ENCODE results near the gene PARD3.

Gene PARD3

DNA sequence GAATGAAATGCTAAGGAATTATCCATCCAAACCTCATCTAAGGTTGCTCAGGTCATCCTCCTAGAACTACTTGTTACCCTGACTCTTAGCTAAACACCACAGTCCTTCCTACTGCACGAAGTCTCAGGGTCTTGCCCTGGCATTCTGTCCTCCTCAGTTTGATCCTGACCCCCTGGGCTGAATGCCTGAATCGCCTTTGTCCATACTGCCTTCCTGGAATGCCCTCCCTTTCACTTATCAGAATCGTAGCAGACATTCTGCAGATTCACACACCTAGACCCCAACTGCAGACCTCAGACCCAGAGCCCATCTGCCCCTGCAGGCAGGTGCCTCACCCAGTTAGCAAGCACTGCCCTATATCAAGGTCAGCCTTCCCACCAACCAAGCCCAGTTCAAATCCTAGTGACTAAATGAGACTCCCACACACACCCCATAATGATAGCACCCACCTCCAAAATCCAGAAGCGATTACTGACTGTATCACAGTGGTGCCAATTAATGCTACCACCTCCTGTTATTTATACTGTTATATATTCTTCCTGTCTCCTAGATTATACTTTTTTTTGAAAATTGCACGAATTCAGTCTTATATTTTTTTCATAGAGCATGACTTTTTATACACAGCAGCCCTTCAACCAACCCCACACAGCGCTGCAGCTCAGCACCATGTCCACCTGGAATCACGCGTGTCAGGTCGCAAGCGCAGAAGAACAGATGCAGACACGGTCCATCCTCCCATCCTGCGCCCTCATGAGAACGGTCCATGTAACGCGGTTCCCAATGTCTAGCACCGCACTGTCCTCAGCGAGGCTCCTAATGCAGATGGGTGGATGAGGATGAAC lies 3.7 kb downstream of the PARD3 start:
- in situ Hi-C loops (cut with HindIII; ENCODE audit: low sequenced_read_pairs): no loop called here
- no peak for DNase-seq (ENCODE audit: low read depth, low spot score)
- no peak for TF ChIP-seq CTCF (IDR thresholded peaks at IDR 0.05; ENCODE audit: low read depth, low read length)
- H3K4me3 ChIP-seq (ENCODE audit: low read depth, low read length): no peak overlapping the region

DNA sequence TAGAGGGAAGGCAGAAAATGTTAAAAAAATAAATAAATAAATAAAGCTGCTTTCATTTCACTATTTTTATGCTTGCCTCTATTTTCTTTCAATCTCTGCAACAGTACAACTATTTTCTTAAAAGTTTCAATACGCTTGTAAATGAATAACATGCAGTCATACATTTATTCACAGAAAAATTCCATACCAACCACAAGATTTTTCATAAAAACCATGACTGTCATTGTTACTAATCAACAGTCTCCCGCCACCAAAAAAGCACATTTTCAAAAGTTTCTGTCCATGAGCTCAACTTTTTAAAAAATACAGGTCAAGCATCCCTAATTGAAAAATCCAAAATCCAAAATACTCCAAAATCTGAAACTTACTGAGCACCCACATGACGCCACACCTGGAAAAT lies 5.3 kb downstream of the PARD3 start:
- no peak overlapping the region for H3K4me3 ChIP-seq (ENCODE audit: low read depth, low read length)
- in situ Hi-C loops (cut with HindIII; ENCODE audit: low sequenced_read_pairs): no loop called here
- DNase-seq (ENCODE audit: low read depth, low spot score): no peak
- no peak for TF ChIP-seq CTCF (IDR thresholded peaks at IDR 0.05; ENCODE audit: low read depth, low read length)

DNA sequence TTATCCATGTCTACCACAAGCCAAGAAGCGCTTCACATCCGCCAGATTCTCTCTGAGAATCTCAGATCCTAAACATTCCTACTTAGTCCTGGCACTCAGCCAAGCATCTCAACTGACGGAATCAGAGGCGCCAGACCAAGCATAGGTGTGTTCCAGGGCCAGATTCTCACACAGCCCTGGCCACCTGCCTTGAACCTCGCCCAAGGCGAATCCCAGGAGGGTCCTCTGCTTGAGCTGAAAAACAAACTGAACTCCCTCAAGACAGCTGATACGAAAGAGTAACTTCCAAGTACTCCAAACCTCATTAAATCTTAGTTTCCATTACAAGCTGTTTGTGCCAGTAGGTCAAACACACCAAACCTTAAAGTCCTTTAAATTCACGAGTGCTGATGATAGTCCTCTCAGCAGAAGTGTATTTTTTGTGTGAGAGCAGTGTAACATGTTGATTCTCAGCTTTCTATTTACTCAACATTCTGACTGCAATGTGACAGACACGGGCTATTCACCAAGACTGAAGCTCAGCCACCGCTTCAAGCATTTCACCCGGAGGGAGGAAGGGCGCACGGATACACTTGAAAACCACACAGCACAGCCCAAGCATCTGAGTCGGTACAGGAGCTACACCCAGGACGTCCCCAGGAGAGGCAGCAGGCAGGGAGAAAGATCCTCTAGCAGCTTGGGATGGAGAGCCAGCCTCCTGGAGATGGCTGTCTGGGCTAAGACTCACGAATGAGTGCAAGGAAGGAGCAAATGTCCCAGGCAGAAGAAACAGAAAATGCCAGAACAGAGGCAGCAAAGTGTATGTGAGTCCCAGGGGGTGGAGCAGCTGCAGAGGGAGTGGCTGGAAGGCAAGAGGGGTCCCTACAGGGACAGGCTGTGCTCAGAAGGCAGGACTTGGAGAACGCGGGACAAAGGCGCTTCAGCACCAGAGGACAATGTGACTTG lies 6.0 kb downstream of the PARD3 start:
- peak overlapping the region; percentile 30 for H3K4me3 ChIP-seq (ENCODE audit: low read depth, low read length)
- TF ChIP-seq CTCF (IDR thresholded peaks at IDR 0.05; ENCODE audit: low read depth, low read length): no peak
- in situ Hi-C loops (cut with HindIII; ENCODE audit: low sequenced_read_pairs): no loop called here
- DNase-seq (ENCODE audit: low read depth, low spot score): peak; percentile 54

GRCh38 chr10:34808336-34808735 lies 6.8 kb downstream of the PARD3 start:
- in situ Hi-C loops (cut with HindIII; ENCODE audit: low sequenced_read_pairs): no loop called here
- no peak for TF ChIP-seq CTCF (IDR thresholded peaks at IDR 0.05; ENCODE audit: low read depth, low read length)
- H3K4me3 ChIP-seq (ENCODE audit: low read depth, low read length): no peak overlapping the region
- DNase-seq (ENCODE audit: low read depth, low spot score): no peak

DNA sequence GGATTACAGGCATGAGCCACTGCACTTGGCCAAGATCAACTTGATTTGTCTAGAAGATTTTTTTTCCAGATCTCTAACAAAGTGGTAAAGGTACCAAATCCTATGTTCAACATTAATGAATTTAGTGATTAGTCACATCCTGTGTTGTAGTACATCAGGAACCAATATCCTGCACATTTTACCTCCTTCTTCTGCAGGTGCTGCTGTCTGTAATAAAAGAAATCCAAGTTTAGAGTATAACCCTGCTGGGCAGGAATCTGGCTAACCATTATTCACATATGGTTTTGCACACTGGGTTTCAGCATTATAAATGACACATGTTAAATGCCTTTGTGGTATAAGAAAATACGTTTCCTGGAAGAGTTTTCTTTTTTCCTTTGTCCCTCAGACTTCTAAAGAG lies 10.8 kb downstream of the PARD3 start:
- DNase-seq (ENCODE audit: low read depth, low spot score): peak; percentile 71
- H3K4me3 ChIP-seq (ENCODE audit: low read depth, low read length): no peak overlapping the region
- TF ChIP-seq CTCF (IDR thresholded peaks at IDR 0.05; ENCODE audit: low read depth, low read length): no peak
- in situ Hi-C loops (cut with HindIII; ENCODE audit: low sequenced_read_pairs): no loop called here

DNA sequence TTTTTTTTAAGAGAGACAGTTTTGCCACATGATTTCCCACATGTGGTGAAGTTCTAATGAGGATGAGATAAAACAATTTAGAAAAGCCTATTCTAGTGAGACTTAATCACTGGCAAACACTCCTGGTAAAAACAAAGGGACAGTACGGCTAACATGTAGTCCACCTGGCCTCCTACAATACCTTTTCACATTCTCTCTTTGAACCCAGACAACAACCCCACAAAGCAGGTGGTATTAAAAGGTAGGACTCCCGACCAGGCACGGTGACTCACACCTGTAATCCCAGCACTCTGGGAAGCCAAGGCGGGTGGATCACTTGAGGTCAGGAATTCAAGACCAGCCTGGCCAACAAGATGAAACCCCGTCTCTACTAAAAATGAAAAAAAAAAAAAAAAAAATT lies 12.4 kb downstream of the PARD3 start:
- no peak overlapping the region for H3K4me3 ChIP-seq (ENCODE audit: low read depth, low read length)
- no peak for TF ChIP-seq CTCF (IDR thresholded peaks at IDR 0.05; ENCODE audit: low read depth, low read length)
- in situ Hi-C loops (cut with HindIII; ENCODE audit: low sequenced_read_pairs): no loop called here
- DNase-seq (ENCODE audit: low read depth, low spot score): no peak
